ENCODE data around the gene ADGRG3.

The ADGRG3 gene

GRCh38 chr16:57699899-57700298 lies 31.8 kb downstream of the ADGRG3 start:
- TF ChIP-seq EZH2phosphoT487 (IDR thresholded peaks at IDR 0.05; ENCODE audit: borderline replicate concordance, low read length), result no peak
- TF ChIP-seq CTCF (IDR thresholded peaks at IDR 0.05; ENCODE audit: low read depth, low read length, poor library complexity, severe bottlenecking), result no peak
- Histone ChIP-seq H3F3A (ENCODE audit: control insufficient read depth, insufficient read depth) (no peaks in the 10 kb centered on the region), H3K9me3 (ENCODE audit: control insufficient read depth, insufficient read depth, low read length) (no peaks in the 10 kb centered on the region), H3K79me2 (ENCODE audit: control insufficient read depth, low read length) (no peaks in the 10 kb centered on the region), H3K36me3 (ENCODE audit: control insufficient read depth, low read length) (no peaks in the 10 kb centered on the region), H4K20me1 (ENCODE audit: control insufficient read depth, insufficient read depth, low read depth, low read length) (no peaks in the 10 kb centered on the region), H3K27me3 (ENCODE audit: control insufficient read depth, low read length) (no peaks in the 10 kb centered on the region), H3K4me3 (ENCODE audit: low read length) (no peak overlapping the region), H3K4me1 (ENCODE audit: control insufficient read depth, low read length) (peaks cover 5% of the 10 kb centered on the region), H3K27ac (ENCODE audit: low read depth, low read length) (no peak overlapping the region), H3K4me2 (ENCODE audit: low read length) (no peak overlapping the region), H3K9me2 (replicated peaks; ENCODE audit: control insufficient read depth, low read length) (no peaks in the 10 kb centered on the region)

- H3K9me2 ChIP-seq (replicated peaks; ENCODE audit: control insufficient read depth, low read length), result no peaks in the 10 kb centered on the region
- H3K4me3 ChIP-seq (ENCODE audit: low read length), result no peak overlapping the region
- H3F3A ChIP-seq (ENCODE audit: control insufficient read depth, insufficient read depth), result no peaks in the 10 kb centered on the region
- H3K27ac ChIP-seq (ENCODE audit: low read depth, low read length), result no peak overlapping the region
- H4K20me1 ChIP-seq (ENCODE audit: control insufficient read depth, insufficient read depth, low read depth, low read length), result no peaks in the 10 kb centered on the region
- no peaks in the 10 kb centered on the region for H3K27me3 ChIP-seq (ENCODE audit: control insufficient read depth, low read length)
- no peaks in the 10 kb centered on the region for H3K36me3 ChIP-seq (ENCODE audit: control insufficient read depth, low read length)
- no peaks in the 10 kb centered on the region for H3K4me1 ChIP-seq (ENCODE audit: control insufficient read depth, low read length)
- no peak overlapping the region for H3K4me2 ChIP-seq (ENCODE audit: low read length)
- H3K9me3 ChIP-seq (ENCODE audit: control insufficient read depth, insufficient read depth, low read length), result no peaks in the 10 kb centered on the region
- H3K79me2 ChIP-seq (ENCODE audit: control insufficient read depth, low read length), result no peaks in the 10 kb centered on the region
- TF ChIP-seq EZH2phosphoT487 (IDR thresholded peaks at IDR 0.05; ENCODE audit: borderline replicate concordance, low read length), result no peak
These were observed 32.9 kb downstream of the ADGRG3 start for GRCh38 chr16:57700781-57701551.

- no peak overlapping the region for H3K4me3 ChIP-seq (ENCODE audit: low read length)
- H3K9me2 ChIP-seq (replicated peaks; ENCODE audit: control insufficient read depth, low read length), result no peaks in the 10 kb centered on the region
- no peaks in the 10 kb centered on the region for H3F3A ChIP-seq (ENCODE audit: control insufficient read depth, insufficient read depth)
- H3K4me1 ChIP-seq (ENCODE audit: control insufficient read depth, low read length), result no peaks in the 10 kb centered on the region
- TF ChIP-seq CTCF (IDR thresholded peaks at IDR 0.05; ENCODE audit: low read depth, low read length, poor library complexity, severe bottlenecking) (no peak), EZH2phosphoT487 (IDR thresholded peaks at IDR 0.05; ENCODE audit: borderline replicate concordance, low read length) (no peak)
- H4K20me1 ChIP-seq (ENCODE audit: control insufficient read depth, insufficient read depth, low read depth, low read length), result no peaks in the 10 kb centered on the region
- H3K27me3 ChIP-seq (ENCODE audit: control insufficient read depth, low read length), result no peaks in the 10 kb centered on the region
- H3K27ac ChIP-seq (ENCODE audit: low read depth, low read length), result no peak overlapping the region
- no peaks in the 10 kb centered on the region for H3K9me3 ChIP-seq (ENCODE audit: control insufficient read depth, insufficient read depth, low read length)
- H3K79me2 ChIP-seq (ENCODE audit: control insufficient read depth, low read length), result no peaks in the 10 kb centered on the region
- no peak overlapping the region for H3K4me2 ChIP-seq (ENCODE audit: low read length)
- H3K36me3 ChIP-seq (ENCODE audit: control insufficient read depth, low read length), result no peaks in the 10 kb centered on the region
These were observed 33.8 kb downstream of the ADGRG3 start for GRCh38 chr16:57701759-57702371.

- Histone ChIP-seq H3K9me2 (replicated peaks; ENCODE audit: control insufficient read depth, low read length) (no peaks in the 10 kb centered on the region), H3K4me3 (ENCODE audit: low read length) (no peak overlapping the region), H3F3A (ENCODE audit: control insufficient read depth, insufficient read depth) (no peaks in the 10 kb centered on the region), H3K27me3 (ENCODE audit: control insufficient read depth, low read length) (no peaks in the 10 kb centered on the region), H3K27ac (ENCODE audit: low read depth, low read length) (no peak overlapping the region), H3K36me3 (ENCODE audit: control insufficient read depth, low read length) (no peaks in the 10 kb centered on the region), H3K4me1 (ENCODE audit: control insufficient read depth, low read length) (no peaks in the 10 kb centered on the region), H4K20me1 (ENCODE audit: control insufficient read depth, insufficient read depth, low read depth, low read length) (no peaks in the 10 kb centered on the region), H3K4me2 (ENCODE audit: low read length) (no peak overlapping the region), H3K9me3 (ENCODE audit: control insufficient read depth, insufficient read depth, low read length) (no peaks in the 10 kb centered on the region), H3K79me2 (ENCODE audit: control insufficient read depth, low read length) (no peaks in the 10 kb centered on the region)
- TF ChIP-seq CTCF (IDR thresholded peaks at IDR 0.05; ENCODE audit: low read depth, low read length, poor library complexity, severe bottlenecking), result no peak
- no peak for TF ChIP-seq EZH2phosphoT487 (IDR thresholded peaks at IDR 0.05; ENCODE audit: borderline replicate concordance, low read length)
These were observed 35.4 kb downstream of the ADGRG3 start for GRCh38 chr16:57703416-57704010.

Data from DOHH2 (cell line).